ENCODE measurements around the gene ESRRB. TPM values are rescaled to one million over a fixed set of nuclear protein-coding genes. Genes with fewer than 3 reads are reported as not detected.

The ESRRB gene
- total and polyA plus RNA-seq, 2 experiments from 2014 or later, result 0.13 TPM; not detected in 1

- H3K9me2 ChIP-seq (replicated peaks; ENCODE audit: insufficient read depth), result no peaks in the 10 kb centered on the region
- H3K27ac ChIP-seq, result no peak overlapping the region
- H3K36me3 ChIP-seq (replicated peaks; ENCODE audit: insufficient read depth, low read depth), result no peaks in the 10 kb centered on the region
- H2AFZ ChIP-seq, result no peak overlapping the region
- DNase-seq (ENCODE audit: low spot score), result no peak
- no peak for TF ChIP-seq EZH2 (IDR thresholded peaks at IDR 0.05; ENCODE audit: borderline replicate concordance)
- TF ChIP-seq, protein P1, sequence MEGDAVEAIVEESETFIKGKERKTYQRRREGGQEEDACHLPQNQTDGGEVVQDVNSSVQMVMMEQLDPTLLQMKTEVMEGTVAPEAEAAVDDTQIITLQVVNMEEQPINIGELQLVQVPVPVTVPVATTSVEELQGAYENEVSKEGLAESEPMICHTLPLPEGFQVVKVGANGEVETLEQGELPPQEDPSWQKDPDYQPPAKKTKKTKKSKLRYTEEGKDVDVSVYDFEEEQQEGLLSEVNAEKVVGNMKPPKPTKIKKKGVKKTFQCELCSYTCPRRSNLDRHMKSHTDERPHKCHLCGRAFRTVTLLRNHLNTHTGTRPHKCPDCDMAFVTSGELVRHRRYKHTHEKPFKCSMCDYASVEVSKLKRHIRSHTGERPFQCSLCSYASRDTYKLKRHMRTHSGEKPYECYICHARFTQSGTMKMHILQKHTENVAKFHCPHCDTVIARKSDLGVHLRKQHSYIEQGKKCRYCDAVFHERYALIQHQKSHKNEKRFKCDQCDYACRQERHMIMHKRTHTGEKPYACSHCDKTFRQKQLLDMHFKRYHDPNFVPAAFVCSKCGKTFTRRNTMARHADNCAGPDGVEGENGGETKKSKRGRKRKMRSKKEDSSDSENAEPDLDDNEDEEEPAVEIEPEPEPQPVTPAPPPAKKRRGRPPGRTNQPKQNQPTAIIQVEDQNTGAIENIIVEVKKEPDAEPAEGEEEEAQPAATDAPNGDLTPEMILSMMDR (IDR thresholded peaks at IDR 0.05; ENCODE audit: poor library complexity), result no peak
- TF ChIP-seq EZH2phosphoT487 (IDR thresholded peaks at IDR 0.05; ENCODE audit: low read depth, severe bottlenecking, unreplicated experiment), result no peak
- H3K27me3 ChIP-seq, result peaks cover 5% of the 10 kb centered on the region
- no peak overlapping the region for H3K4me3 ChIP-seq
- H3K4me2 ChIP-seq, result no peak overlapping the region
- H3K4me1 ChIP-seq (ENCODE audit: insufficient read depth), result no peaks in the 10 kb centered on the region
- H3K9me3 ChIP-seq (ENCODE audit: low read depth), result no peaks in the 10 kb centered on the region
- 81% methylated on average over 7 of the region's 7 CpGs for WGBS (ENCODE audit: low lambda C conversion rate, missing lambda C conversion rate)
- H3K79me2 ChIP-seq, result no peaks in the 10 kb centered on the region
- H4K20me1 ChIP-seq (ENCODE audit: insufficient read depth, poor library complexity, severe bottlenecking), result no peaks in the 10 kb centered on the region
Observed at GRCh38 chr14:76509311-76509710, 133.4 kb downstream of the ESRRB start.

GRCh38 chr14:76510181-76510580 lies 134.2 kb downstream of the ESRRB start:
- peaks cover 5% of the 10 kb centered on the region for H3K27me3 ChIP-seq
- H3K9me2 ChIP-seq (replicated peaks; ENCODE audit: insufficient read depth), result no peaks in the 10 kb centered on the region
- no peaks in the 10 kb centered on the region for H4K20me1 ChIP-seq (ENCODE audit: insufficient read depth, poor library complexity, severe bottlenecking)
- no peaks in the 10 kb centered on the region for H3K4me1 ChIP-seq (ENCODE audit: insufficient read depth)
- no peaks in the 10 kb centered on the region for H3K79me2 ChIP-seq
- no peaks in the 10 kb centered on the region for H3K9me3 ChIP-seq (ENCODE audit: low read depth)
- H2AFZ ChIP-seq, result no peak overlapping the region
- no peak overlapping the region for H3K4me2 ChIP-seq
- no peak overlapping the region for H3K27ac ChIP-seq
- H3K4me3 ChIP-seq, result no peak overlapping the region
- 55% methylated on average over 3 of the region's 3 CpGs for WGBS (ENCODE audit: low lambda C conversion rate, missing lambda C conversion rate)
- DNase-seq (ENCODE audit: low spot score), result no peak
- no peaks in the 10 kb centered on the region for H3K36me3 ChIP-seq (replicated peaks; ENCODE audit: insufficient read depth, low read depth)
- TF ChIP-seq, protein P1 (IDR thresholded peaks at IDR 0.05; ENCODE audit: poor library complexity), result no peak
- TF ChIP-seq EZH2 (IDR thresholded peaks at IDR 0.05; ENCODE audit: borderline replicate concordance) (no peak), EZH2phosphoT487 (IDR thresholded peaks at IDR 0.05; ENCODE audit: low read depth, severe bottlenecking, unreplicated experiment) (no peak)

DNA sequence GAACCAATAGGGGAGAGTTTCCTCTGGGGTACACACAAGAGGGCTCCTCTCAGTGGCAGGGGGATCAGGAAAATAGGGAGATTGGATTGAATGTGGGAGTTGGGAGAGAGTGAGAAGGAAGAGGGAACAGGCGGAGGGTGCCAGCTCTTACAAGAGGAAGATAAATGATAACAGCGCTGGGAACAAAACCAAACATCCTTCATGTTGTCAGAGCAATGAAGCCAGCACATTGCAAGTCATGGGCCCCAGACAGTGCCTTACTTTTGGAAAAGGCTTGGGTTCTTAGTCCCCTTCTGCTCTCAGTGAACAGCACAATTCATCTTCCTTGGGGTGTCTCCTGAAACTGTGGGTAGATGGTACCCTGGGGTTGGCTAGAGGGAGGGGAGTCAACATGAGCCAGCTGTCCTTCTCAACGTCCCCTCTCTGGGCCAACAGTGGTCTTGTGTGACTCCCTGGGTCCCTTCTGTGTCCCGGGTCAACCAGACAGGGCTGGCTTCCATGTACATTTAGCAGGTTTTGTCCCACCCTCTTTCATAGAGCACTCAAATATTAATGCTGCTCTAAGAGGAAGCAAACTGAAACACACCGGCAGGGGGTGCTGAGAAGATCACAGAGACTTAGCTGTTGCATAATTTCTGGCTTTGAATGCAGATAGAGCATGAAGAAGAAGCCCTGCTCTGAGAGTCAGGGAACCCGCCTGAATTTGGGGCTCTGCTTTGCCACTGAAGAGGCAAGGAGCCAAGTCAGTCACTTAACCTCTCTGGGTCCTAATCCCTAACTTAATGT lies 138.5 kb downstream of the ESRRB start:
- Histone ChIP-seq H3K9me3 (ENCODE audit: low read depth) (no peaks in the 10 kb centered on the region), H3K79me2 (no peaks in the 10 kb centered on the region), H3K4me1 (ENCODE audit: insufficient read depth) (no peaks in the 10 kb centered on the region), H3K4me2 (no peak overlapping the region), H3K9me2 (replicated peaks; ENCODE audit: insufficient read depth) (no peaks in the 10 kb centered on the region), H3K27ac (no peak overlapping the region), H3K36me3 (replicated peaks; ENCODE audit: insufficient read depth, low read depth) (no peaks in the 10 kb centered on the region), H4K20me1 (ENCODE audit: insufficient read depth, poor library complexity, severe bottlenecking) (no peaks in the 10 kb centered on the region), H3K27me3 (peaks cover 5% of the 10 kb centered on the region), H3K4me3 (no peak overlapping the region), H2AFZ (no peak overlapping the region)
- 81% methylated on average over 6 of the region's 6 CpGs for WGBS (ENCODE audit: low lambda C conversion rate, missing lambda C conversion rate)
- DNase-seq (ENCODE audit: low spot score), result no peak
- TF ChIP-seq EZH2phosphoT487 (IDR thresholded peaks at IDR 0.05; ENCODE audit: low read depth, severe bottlenecking, unreplicated experiment), result no peak
- no peak for TF ChIP-seq EZH2 (IDR thresholded peaks at IDR 0.05; ENCODE audit: borderline replicate concordance)
- TF ChIP-seq, protein P1 (IDR thresholded peaks at IDR 0.05; ENCODE audit: poor library complexity), result no peak
